MG63 (cell line): ENCODE measurements around the gene CYB561D1. TPM values are rescaled to one million over a fixed set of nuclear protein-coding genes. Genes with fewer than 3 reads are reported as not detected.

ENCODE experiments used
- DNase-seq: peaks from one replicate; pipeline ENCODE4 v3.0.0-alpha.2; 2020
- H3K27me3 ChIP-seq: fragments of 250-450 bp; sonication (Bioruptor Pico); 2 replicates; pipeline ENCODE4 v1.5.1; 2020; ENCODE audit warnings: mild to moderate bottlenecking, moderate library complexity
- H3K36me3 ChIP-seq: fragments of 250-450 bp; sonication (Bioruptor Pico); 2 replicates; pipeline ENCODE4 v1.5.1; 2020; ENCODE audit warnings: mild to moderate bottlenecking, moderate library complexity
- H3K4me3 ChIP-seq: fragments of 250-450 bp; sonication (Bioruptor Pico); 2 replicates; pipeline ENCODE4 v1.5.1; 2020; ENCODE audit warnings: mild to moderate bottlenecking, moderate library complexity
- H3K9me3 ChIP-seq: fragments of 250-450 bp; sonication (Bioruptor Pico); 2 replicates; pipeline ENCODE4 v1.5.1; 2020; ENCODE audit warnings: mild to moderate bottlenecking, moderate library complexity
- total RNA-seq: library from RNA; depleted of rRNA; stranded (reverse); fragments of >200 nt; shearing (Covaris generic); gene quantifications from 2 replicates; pipeline ENCODE4 v1.2.3, GENCODE V29; 2014; ENCODE audit warnings: low replicate concordance

The CYB561D1 gene
- total RNA-seq, 1 experiment from 2014 or later = 6.7 TPM

- no peaks in the 10 kb centered on the region for H3K36me3 ChIP-seq
- H3K4me3 ChIP-seq = peak within 1 kb of the TSS; percentile 53
- H3K9me3 ChIP-seq = no peaks in the 10 kb centered on the region
- H3K27me3 ChIP-seq = peaks cover 16% of the 10 kb centered on the region
- DNase-seq = peak; percentile 83
These were observed 15.6 kb downstream of the CYB561D1 start, which contains the start of gene AMIGO1 for GRCh38 chr1:109509176-109510134. Gene AMIGO1 (minus strand): TSS chr1:109509727. CDS start chr1:109508912, 815 bp downstream.

GRCh38 chr1:109513110-109513710 is 19.3 kb downstream of the CYB561D1 start:
- Histone ChIP-seq H3K9me3 (no peaks in the 10 kb centered on the region), H3K27me3 (peaks cover 16% of the 10 kb centered on the region), H3K36me3 (no peaks in the 10 kb centered on the region), H3K4me3 (no peak overlapping the region)
- DNase-seq = no peak

DNA sequence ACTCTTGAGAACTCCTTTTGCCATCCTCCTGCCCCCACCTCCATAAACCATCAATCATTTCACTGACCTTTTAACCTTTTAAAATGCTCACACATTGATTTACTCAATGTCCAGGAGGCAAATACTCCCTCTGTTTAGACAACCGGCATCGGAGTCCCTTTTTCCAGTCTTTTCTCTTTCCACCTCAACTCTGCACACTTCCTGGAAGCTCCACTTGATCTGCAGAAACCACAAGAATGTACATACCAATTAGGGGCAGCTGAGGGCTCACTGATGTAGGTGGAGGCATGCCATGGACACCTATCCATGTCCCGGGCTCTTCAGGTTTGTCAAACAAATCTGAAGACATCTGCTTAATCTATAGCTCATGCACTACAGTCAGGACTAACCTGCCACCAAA is 21.0 kb downstream of the CYB561D1 start:
- DNase-seq = no peak

GRCh38 chr1:109516872-109517271 is 23.0 kb downstream of the CYB561D1 start:
- Histone ChIP-seq H3K4me3 (no peak overlapping the region), H3K27me3 (peaks cover 13% of the 10 kb centered on the region; the same call in 1 of the 2 replicates), H3K36me3 (no peaks in the 10 kb centered on the region), H3K9me3 (no peaks in the 10 kb centered on the region)
- DNase-seq = no peak

More for the DNA sequence above, 21.0 kb downstream of the CYB561D1 start:
- H3K4me3 ChIP-seq = no peak overlapping the region
- H3K27me3 ChIP-seq = peaks cover 16% of the 10 kb centered on the region
- H3K9me3 ChIP-seq = no peaks in the 10 kb centered on the region
- H3K36me3 ChIP-seq = no peaks in the 10 kb centered on the region

DNA sequence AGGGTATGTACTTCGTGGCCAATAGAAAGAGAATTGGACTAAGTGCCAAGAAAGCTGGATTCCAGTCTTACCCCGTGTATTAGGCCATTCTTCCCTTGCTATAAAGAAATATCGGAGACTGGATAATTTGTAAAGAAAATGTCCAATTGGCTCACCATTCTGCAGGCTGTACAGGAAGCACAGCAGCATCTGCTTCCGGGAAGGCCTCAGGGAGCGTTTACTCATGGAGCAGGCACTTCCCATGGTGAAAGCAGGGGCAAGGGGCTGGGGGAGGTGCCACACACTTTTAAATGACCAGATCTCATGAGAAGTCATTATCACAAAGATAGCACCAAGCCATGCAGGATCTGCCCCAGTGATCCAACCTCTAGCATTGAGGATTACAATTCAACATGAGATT is 23.4 kb downstream of the CYB561D1 start:
- Histone ChIP-seq H3K9me3 (no peaks in the 10 kb centered on the region), H3K4me3 (no peak overlapping the region), H3K36me3 (no peaks in the 10 kb centered on the region), H3K27me3 (peaks cover 14% of the 10 kb centered on the region)
- no peak for DNase-seq

DNA sequence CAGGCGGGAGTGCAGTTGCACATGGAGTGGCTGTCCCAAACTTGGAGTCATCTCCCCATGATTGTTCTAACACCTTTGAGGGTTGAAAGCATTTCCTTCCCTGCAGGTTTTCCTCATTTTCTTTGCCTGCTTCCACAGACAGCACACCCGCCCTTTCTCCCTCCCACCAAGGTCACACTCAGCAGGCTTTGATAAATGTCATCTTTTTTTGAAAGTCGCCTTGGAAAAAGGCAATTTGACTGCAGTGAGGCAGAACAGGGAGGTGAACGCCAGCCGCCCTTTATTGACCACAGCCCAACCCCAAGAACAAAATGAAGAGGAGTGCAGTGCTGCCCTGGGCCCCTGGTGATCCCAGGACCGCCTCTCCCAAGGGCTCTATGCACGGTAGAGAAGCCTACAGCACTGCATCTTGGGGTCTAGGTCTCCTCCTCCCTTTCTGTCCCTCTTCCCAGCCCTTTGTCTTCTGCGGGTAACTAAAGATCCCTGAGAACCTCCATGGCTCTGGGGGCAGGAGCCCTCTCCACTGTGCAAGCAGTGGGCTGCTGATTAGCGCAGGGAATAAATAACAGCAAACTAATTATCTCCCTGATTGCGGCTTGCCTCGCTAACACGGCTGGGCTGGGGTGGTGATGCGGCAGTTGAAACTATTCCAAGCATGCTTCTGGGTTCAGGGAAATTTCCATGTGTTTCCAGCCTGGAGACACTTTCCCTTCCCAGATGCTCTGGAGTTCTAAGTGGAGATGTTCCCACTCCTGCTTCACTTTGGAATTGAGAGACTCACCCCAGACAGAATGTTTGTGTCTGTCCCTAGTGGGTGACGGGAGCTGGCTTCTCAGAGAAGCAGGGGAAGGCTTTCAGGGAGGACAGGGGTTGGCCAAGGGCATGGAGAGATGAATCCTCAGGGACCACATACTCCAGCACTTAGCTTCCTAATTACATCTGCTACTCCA is 27.4 kb downstream of the CYB561D1 start:
- DNase-seq = no peak
- Histone ChIP-seq H3K4me3 (no peak overlapping the region), H3K27me3 (peaks cover 18% of the 10 kb centered on the region), H3K36me3 (no peaks in the 10 kb centered on the region), H3K9me3 (no peaks in the 10 kb centered on the region)

- no peak for DNase-seq
- Histone ChIP-seq H3K27me3 (peaks cover 18% of the 10 kb centered on the region), H3K36me3 (no peaks in the 10 kb centered on the region), H3K4me3 (no peak overlapping the region), H3K9me3 (no peaks in the 10 kb centered on the region)
These were observed 28.1 kb downstream of the CYB561D1 start for GRCh38 chr1:109522026-109522425.

GRCh38 chr1:109523706-109524105 is 29.8 kb downstream of the CYB561D1 start:
- no peaks in the 10 kb centered on the region for H3K9me3 ChIP-seq
- DNase-seq = no peak

GRCh38 chr1:109527098-109527811 is 33.4 kb downstream of the CYB561D1 start:
- H3K36me3 ChIP-seq = no peaks in the 10 kb centered on the region
- no peaks in the 10 kb centered on the region for H3K9me3 ChIP-seq
- no peak overlapping the region for H3K4me3 ChIP-seq
- no peak for DNase-seq
- peaks cover 10% of the 10 kb centered on the region for H3K27me3 ChIP-seq

More at GRCh38 chr1:109523706-109524105, 29.8 kb downstream of the CYB561D1 start:
- peaks cover 18% of the 10 kb centered on the region for H3K27me3 ChIP-seq
- no peak overlapping the region for H3K4me3 ChIP-seq
- H3K36me3 ChIP-seq = no peaks in the 10 kb centered on the region

- no peak overlapping the region for H3K4me3 ChIP-seq
- no peaks in the 10 kb centered on the region for H3K9me3 ChIP-seq
- no peaks in the 10 kb centered on the region for H3K36me3 ChIP-seq
- peaks cover 1% of the 10 kb centered on the region for H3K27me3 ChIP-seq
- DNase-seq = no peak
These were observed 34.2 kb downstream of the CYB561D1 start for GRCh38 chr1:109527846-109528695.

DNA sequence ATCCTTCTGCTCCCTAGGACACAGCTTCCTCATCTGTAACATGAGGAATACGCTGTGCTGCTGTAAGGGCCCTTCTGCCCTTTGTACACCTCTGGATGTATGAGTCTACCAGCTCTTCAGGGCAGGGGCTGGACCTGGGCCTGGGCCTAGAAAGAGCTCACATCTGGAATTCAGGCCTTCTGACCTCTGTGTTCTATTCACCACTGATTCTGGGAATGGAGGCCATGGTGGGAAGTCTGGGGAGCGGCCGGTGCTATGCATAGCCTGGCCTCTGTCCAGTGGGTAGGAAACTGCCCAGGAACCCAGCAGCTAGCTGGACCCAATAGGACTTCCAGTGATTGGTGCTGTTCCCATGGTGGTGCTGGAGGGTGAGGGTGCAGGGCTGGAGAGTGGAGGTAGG is 34.8 kb downstream of the CYB561D1 start:
- no peaks in the 10 kb centered on the region for H3K27me3 ChIP-seq

DNA sequence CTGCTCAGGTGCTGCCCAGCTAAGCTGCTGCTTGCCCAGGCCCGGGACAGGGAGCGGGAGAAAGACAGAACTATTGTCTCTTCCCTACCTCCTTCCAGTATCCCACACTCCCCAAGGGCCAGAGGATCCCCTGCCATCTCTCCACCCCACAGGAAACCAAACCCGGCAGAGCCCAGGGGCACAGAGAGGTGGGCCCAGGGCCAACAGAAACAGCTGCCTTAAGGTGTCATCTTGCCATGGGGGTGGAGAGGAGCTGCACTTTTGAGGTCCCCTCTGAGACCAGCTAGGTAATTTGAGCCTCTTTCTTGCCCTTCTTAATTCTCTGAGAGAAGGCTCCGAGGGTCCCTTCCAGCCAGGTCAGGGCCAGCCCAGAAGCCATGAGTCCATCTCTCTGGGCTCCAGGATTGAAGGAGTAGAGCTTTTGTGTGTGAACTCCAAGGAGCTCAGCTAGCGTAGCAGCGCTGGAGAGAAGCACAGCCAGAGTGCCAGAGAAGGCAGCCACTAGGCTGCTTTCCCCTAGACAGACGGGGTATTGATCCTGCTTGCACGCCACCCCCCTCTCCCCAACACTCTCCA is 36.1 kb downstream of the CYB561D1 start:
- H3K9me3 ChIP-seq = no peaks in the 10 kb centered on the region
- no peak overlapping the region for H3K4me3 ChIP-seq
- DNase-seq = no peak
- H3K27me3 ChIP-seq = no peaks in the 10 kb centered on the region
- no peaks in the 10 kb centered on the region for H3K36me3 ChIP-seq

More for the DNA sequence above, 34.8 kb downstream of the CYB561D1 start:
- no peak for DNase-seq
- Histone ChIP-seq H3K9me3 (no peaks in the 10 kb centered on the region), H3K36me3 (no peaks in the 10 kb centered on the region), H3K4me3 (no peak overlapping the region)

- no peaks in the 10 kb centered on the region for H3K9me3 ChIP-seq
- no peaks in the 10 kb centered on the region for H3K36me3 ChIP-seq
- H3K4me3 ChIP-seq = no peak overlapping the region
- no peak for DNase-seq
- H3K27me3 ChIP-seq = no peaks in the 10 kb centered on the region
These were observed 36.7 kb downstream of the CYB561D1 start for GRCh38 chr1:109530457-109531087.

- no peak overlapping the region for H3K4me3 ChIP-seq
- no peaks in the 10 kb centered on the region for H3K27me3 ChIP-seq
- no peak for DNase-seq
- H3K9me3 ChIP-seq = no peaks in the 10 kb centered on the region
- no peaks in the 10 kb centered on the region for H3K36me3 ChIP-seq
These were observed 37.5 kb downstream of the CYB561D1 start for GRCh38 chr1:109531380-109531779.
